ENCODE measurements around the gene C16orf86. TPM values are rescaled to one million over a fixed set of nuclear protein-coding genes. Genes with fewer than 3 reads are reported as not detected.

C16orf86 gene
- total RNA-seq, 1 donor from 2014 or later = 0.82 TPM

GRCh38 chr16:67655363-67655762 is 11.3 kb upstream of the C16orf86 start:
- H3K27me3 Mint-ChIP-seq (ENCODE audit: low read depth) = peaks cover 9% of the 10 kb centered on the region
- peaks cover 16% of the 10 kb centered on the region for H3K4me1 Mint-ChIP-seq (ENCODE audit: low read depth)
- H3K4me3 Mint-ChIP-seq (ENCODE audit: unreplicated experiment) = peak overlapping the region; percentile 6
- TF ChIP-seq CTCF (IDR thresholded peaks at IDR 0.05) = no peak
- no peak overlapping the region for H3K27ac Mint-ChIP-seq (ENCODE audit: unreplicated experiment)
- no peak for DNase-seq (ENCODE audit: low spot score)
- H3K36me3 Mint-ChIP-seq (ENCODE audit: low read depth) = no peaks in the 10 kb centered on the region
- no peaks in the 10 kb centered on the region for H3K9me3 Mint-ChIP-seq (ENCODE audit: low read depth)

DNA sequence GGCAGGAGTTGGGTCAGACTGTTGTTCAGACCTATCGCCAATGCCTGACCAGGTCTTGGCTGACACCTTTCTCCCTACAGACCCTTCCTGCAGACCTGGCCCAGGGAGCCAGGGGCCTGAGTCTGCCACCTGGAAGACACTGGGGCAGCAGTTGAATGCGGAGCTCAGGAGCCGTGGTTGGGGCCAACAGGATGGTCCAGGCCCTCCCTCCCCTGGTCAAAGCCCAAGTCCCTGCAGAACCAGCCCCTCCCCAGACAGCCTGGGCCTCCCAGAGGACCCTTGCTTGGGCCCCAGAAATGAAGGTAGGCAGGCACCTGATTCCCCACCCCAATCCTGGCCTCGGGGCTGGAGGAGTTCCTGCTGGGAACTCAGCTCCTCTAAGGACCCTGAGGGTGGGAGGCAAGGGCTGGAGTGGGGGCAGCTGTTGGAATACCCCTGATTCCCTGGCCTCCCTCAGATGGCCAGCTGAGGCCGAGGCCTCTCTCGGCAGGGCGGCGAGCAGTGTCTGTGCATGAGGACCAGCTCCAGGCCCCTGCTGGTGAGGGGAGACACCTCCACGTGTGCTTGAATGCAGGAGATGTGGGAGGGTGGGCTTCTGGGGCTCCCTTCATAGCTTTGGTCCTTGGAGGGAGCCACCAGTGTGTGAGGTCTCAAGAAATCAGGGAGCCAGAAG is 10.1 kb upstream of the C16orf86 start:
- H3K27me3 Mint-ChIP-seq (ENCODE audit: low read depth) = peaks cover 7% of the 10 kb centered on the region
- no peak for DNase-seq (ENCODE audit: low spot score)
- no peak overlapping the region for H3K27ac Mint-ChIP-seq (ENCODE audit: unreplicated experiment)
- peaks cover 21% of the 10 kb centered on the region for H3K4me1 Mint-ChIP-seq (ENCODE audit: low read depth)
- no peaks in the 10 kb centered on the region for H3K36me3 Mint-ChIP-seq (ENCODE audit: low read depth)
- H3K4me3 Mint-ChIP-seq (ENCODE audit: unreplicated experiment) = no peak overlapping the region
- no peaks in the 10 kb centered on the region for H3K9me3 Mint-ChIP-seq (ENCODE audit: low read depth)
- no peak for TF ChIP-seq CTCF (IDR thresholded peaks at IDR 0.05)

DNA sequence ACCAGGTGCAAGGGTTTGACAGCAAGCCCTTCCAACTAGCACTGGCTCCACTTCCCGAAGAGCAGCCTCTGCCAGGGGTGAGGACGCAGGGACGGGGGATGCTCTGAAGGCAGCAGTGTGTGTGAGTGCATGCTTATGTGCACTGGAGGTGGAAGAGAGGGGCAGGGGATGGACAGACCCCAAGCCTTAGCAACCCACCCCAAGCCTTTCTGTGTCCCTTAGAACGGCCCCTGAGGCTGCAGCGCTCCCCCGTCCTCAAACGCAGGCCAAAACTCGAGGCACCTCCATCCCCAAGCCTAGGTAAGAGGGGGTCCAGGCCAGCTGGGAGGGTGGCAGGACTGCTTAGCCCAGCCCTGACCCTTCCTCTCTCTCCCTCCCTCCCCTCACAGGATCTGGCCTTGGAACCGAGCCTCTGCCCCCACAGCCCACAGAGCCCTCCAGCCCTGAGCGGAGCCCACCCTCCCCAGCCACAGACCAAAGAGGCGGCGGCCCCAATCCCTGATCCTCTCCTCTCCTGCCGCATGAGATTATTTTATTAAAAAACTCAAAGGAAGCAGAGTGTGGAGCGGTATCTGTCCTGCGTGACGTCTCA is 9.5 kb upstream of the C16orf86 start:
- Mint-ChIP-seq H3K9me3 (ENCODE audit: low read depth) (no peaks in the 10 kb centered on the region), H3K27ac (ENCODE audit: unreplicated experiment) (no peak overlapping the region), H3K27me3 (ENCODE audit: low read depth) (peaks cover 5% of the 10 kb centered on the region), H3K36me3 (ENCODE audit: low read depth) (no peaks in the 10 kb centered on the region), H3K4me3 (ENCODE audit: unreplicated experiment) (no peak overlapping the region), H3K4me1 (ENCODE audit: low read depth) (peaks cover 20% of the 10 kb centered on the region)
- DNase-seq (ENCODE audit: low spot score) = no peak
- TF ChIP-seq CTCF (IDR thresholded peaks at IDR 0.05) = no peak

DNA sequence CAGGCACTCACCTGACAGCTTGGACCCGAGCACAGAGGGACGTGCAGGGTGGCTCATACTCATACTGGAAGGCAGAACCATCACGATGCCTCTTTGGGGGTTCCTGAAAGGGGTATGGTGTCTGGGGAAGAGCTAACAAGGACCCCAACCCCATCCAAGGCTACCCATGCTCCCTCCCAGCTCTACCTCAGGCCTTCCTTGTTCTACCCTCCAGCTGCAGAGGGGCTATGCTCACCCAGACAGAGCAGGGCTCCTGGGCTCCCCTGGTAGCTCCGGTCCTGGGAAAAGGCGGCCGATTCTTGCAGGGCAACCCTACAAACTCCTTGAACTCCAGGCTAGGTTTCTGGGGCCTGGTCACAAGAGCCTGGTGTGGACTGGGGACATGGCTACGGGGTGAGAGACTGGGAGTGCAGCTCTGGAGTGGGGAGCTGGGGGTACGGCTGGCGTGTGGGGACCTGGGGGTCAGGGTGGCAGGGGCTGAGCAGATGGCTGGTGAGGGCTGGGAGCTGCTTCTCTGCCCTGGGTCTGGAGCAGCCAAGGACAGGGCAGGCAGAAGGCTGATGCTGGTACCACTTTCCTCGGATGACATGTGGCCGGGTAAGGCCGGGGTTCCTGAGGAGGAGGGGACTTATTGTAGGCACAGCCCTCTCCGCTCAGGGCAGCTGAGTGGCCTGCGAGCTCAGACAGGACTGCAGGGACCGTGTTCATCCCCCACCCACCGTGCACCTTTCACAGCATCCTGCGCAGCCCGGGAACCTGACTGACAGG is 8.7 kb upstream of the C16orf86 start:
- Mint-ChIP-seq H3K4me3 (ENCODE audit: unreplicated experiment) (no peak overlapping the region), H3K4me1 (ENCODE audit: low read depth) (peaks cover 20% of the 10 kb centered on the region), H3K9me3 (ENCODE audit: low read depth) (no peaks in the 10 kb centered on the region), H3K27ac (ENCODE audit: unreplicated experiment) (no peak overlapping the region), H3K36me3 (ENCODE audit: low read depth) (no peaks in the 10 kb centered on the region), H3K27me3 (ENCODE audit: low read depth) (peaks cover 5% of the 10 kb centered on the region)
- TF ChIP-seq CTCF (IDR thresholded peaks at IDR 0.05) = no peak
- DNase-seq (ENCODE audit: low spot score) = no peak

DNA sequence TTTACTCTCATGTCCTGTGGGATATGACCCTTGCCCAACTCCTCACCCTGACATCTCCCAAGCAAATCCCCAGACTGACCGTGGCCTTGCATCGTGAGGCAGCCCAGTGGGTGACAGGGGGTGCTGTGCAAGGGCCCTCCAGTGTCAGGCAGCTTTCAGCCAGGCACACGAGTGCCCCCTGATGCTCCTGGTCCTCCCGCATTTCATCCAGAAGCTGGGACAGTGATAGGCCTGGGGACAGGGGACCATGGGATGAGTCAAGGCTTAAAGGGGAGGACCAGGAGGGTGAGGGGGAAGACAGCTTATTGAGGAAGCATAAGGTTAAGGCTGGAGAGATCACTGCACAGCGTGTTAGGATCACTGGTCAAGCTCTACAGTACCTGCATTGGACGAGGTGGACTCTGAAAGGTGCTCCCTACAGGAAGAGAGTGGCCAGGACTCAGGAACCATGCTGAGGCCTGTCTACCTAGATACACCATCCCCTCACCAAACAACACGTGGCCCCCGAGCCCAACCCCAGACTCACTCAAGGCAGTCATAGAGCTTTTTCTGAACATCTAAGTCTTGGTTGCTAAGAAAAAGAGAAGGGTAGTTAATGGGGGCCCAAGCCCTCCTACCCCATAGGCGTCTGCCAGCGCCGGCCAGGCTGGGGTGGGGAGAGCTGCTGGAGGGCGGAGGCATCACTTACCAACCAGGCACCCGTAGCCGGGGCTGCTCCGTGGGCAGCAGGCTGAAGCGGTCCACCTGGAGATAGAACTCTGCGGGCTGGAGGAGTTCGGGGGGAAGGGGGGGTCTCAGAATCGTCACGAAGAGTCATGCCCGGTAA is 7.6 kb upstream of the C16orf86 start:
- Mint-ChIP-seq H3K9me3 (ENCODE audit: low read depth) (no peaks in the 10 kb centered on the region), H3K27me3 (ENCODE audit: low read depth) (peaks cover 3% of the 10 kb centered on the region), H3K4me1 (ENCODE audit: low read depth) (peaks cover 17% of the 10 kb centered on the region), H3K27ac (ENCODE audit: unreplicated experiment) (no peak overlapping the region), H3K36me3 (ENCODE audit: low read depth) (no peaks in the 10 kb centered on the region), H3K4me3 (ENCODE audit: unreplicated experiment) (peak overlapping the region; percentile 87)
- DNase-seq (ENCODE audit: low spot score) = peak; percentile 38
- no peak for TF ChIP-seq CTCF (IDR thresholded peaks at IDR 0.05)

Data from chondrocyte (in vitro differentiated cells).